GM19455 (cell line): ENCODE measurements around the gene TBC1D24.
"Not testable (repeated sequence)": the region's sequence is repeated elsewhere in the genome, so short reads cannot be mapped to it uniquely, and the experiment has no call there.

Experiments
- ATAC-seq: cut with Tn5 transposase; IDR thresholded peaks from one replicate; pipeline ENCODE4 v1.9.1; 2021; ENCODE audit not compliant: unreplicated experiment

The TBC1D24 gene

GRCh38 chr16:2468725-2469398, 6.1 kb upstream of the TBC1D24 start:
- ATAC-seq, result no peak

- ATAC-seq, result no peak
Measured at GRCh38 chr16:2469399-2470233, 5.3 kb upstream of the TBC1D24 start.

- no peak for ATAC-seq
Measured at GRCh38 chr16:2470234-2470601, 4.7 kb upstream of the TBC1D24 start.

GRCh38 chr16:2470603-2471015, 4.3 kb upstream of the TBC1D24 start:
- no peak for ATAC-seq

GRCh38 chr16:2471016-2471652, 3.8 kb upstream of the TBC1D24 start, which contains the start of gene NTN3:
Gene NTN3, plus strand, starts transcription at chr16:2471297. Its CDS starts 405 bp downstream, at chr16:2471702.
- no peak for ATAC-seq

- ATAC-seq, result no peak
Measured at GRCh38 chr16:2471653-2472487, 3.1 kb upstream of the TBC1D24 start.

GRCh38 chr16:2472488-2472864, 2.5 kb upstream of the TBC1D24 start:
- no peak for ATAC-seq

- no peak for ATAC-seq
Measured at GRCh38 chr16:2472885-2473445, 2.0 kb upstream of the TBC1D24 start.

- no peak for ATAC-seq
Measured at GRCh38 chr16:2473446-2473926, 1.4 kb upstream of the TBC1D24 start.

GRCh38 chr16:2473999-2474876, 689 bp upstream of the TBC1D24 start:
- peak; percentile 6 for ATAC-seq

- ATAC-seq, result no peak
Measured at GRCh38 chr16:2475413-2476344, 752 bp downstream of the TBC1D24 start.

- no peak for ATAC-seq
Measured at GRCh38 chr16:2476345-2476720, 1.4 kb downstream of the TBC1D24 start.

- no peak for ATAC-seq
Measured at GRCh38 chr16:2476741-2477140, 1.8 kb downstream of the TBC1D24 start.

- no peak for ATAC-seq
Measured at GRCh38 chr16:2477327-2477726, 2.4 kb downstream of the TBC1D24 start.

GRCh38 chr16:2478279-2478678, 3.4 kb downstream of the TBC1D24 start:
- ATAC-seq, result no peak

GRCh38 chr16:2479996-2480395, 5.1 kb downstream of the TBC1D24 start:
- not testable (repeated sequence) for ATAC-seq

GRCh38 chr16:2480948-2481347, 6.0 kb downstream of the TBC1D24 start:
- no peak for ATAC-seq

- no peak for ATAC-seq
Measured at GRCh38 chr16:2481676-2482075, 6.7 kb downstream of the TBC1D24 start.

- no peak for ATAC-seq
Measured at GRCh38 chr16:2482249-2482648, 7.3 kb downstream of the TBC1D24 start.
